NCI-H2196 treated with DMSO at 0.1 percent for 48 hours (cell line): ENCODE results near the gene IGFBP2.

ENCODE experiments used
- DNase-seq: peaks from one replicate; lab custom pipeline; 2025; ENCODE audit not compliant: unreplicated experiment; lab: John Stamatoyannopoulos, UW

The IGFBP2 gene

GRCh38 chr2:216700088-216700567, 66.9 kb downstream of the IGFBP2 start:
- DNase-seq: no peak

GRCh38 chr2:216700781-216701180, 67.6 kb downstream of the IGFBP2 start:
- DNase-seq: no peak

GRCh38 chr2:216701544-216701943, 68.3 kb downstream of the IGFBP2 start:
- DNase-seq: no peak

GRCh38 chr2:216702756-216703155, 69.5 kb downstream of the IGFBP2 start:
- DNase-seq: no peak

GRCh38 chr2:216710551-216711301, 77.5 kb downstream of the IGFBP2 start:
- no peak for DNase-seq

- DNase-seq: no peak
Measured at GRCh38 chr2:216711348-216711747, 78.1 kb downstream of the IGFBP2 start.

- DNase-seq: no peak
Measured at GRCh38 chr2:216713691-216714336, 80.6 kb downstream of the IGFBP2 start.
